Caki2 (cell line): ENCODE data around the gene LRRC30. TPM values are rescaled to one million over a fixed set of nuclear protein-coding genes. Genes with fewer than 3 reads are reported as not detected.
A peak's percentile ranks its signal among the peaks of the same experiment; 100 is the strongest.
"Not testable (repeated sequence)": the region's sequence is repeated elsewhere in the genome, so short reads cannot be mapped to it uniquely, and the experiment has no call there.

Experiments used
- DNase-seq: peaks from one replicate; pipeline ENCODE4 v3.0.0-alpha.2; 2015; ENCODE audit warnings: low read depth
- in situ Hi-C: cut with HindIII; loops from 2 replicates; pipeline ENCODE4 v1.10.0; 2016; ENCODE audit warnings: low sequenced_read_pairs, low pct_unique_long_range_greater_than_20kb, mixed read lengths
- total RNA-seq: library from RNA; depleted of rRNA; stranded (reverse); fragments of >200 nt; shearing (Covaris generic); gene quantifications from 2 replicates; pipeline ENCODE4 v1.2.3, GENCODE V29; 2014; ENCODE audit warnings: low replicate concordance; rRNA removed

LRRC30 gene
- not detected in 2 replicates for total RNA-seq

DNA sequence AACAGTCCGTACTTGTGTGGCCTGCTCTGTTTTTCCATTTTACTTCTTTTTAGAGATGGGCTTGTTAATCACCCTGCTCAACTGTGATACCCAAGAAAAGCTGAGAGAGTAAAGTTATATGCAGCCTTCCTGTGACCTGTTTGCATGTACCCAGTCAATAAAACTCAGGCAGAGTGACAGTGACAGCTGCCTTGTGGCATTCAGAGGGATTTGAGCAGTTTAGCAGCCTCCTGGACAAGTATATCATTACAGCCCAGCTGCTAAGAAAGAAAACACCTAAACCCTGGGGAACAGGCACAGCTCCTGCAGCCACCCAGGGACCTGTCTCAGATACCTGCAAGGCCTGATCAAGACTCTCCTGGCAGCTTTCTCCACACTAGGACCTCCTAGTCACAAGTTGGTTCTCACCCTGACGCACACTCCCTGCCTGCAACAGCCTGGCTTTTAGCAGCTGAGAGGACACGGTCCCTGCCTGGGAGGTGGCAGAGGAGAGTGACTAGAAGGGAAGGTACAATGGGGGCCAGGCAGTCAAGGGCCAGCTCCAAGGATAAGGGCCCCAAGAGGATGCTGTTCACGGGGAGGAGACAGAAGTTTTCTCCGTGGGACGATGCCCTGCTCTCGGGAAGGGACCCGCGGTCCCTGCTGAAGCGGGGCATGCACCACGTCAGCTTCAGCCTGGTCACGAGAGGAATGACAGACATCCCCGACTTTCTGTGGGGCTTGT is at the start of gene LRRC30:
Gene LRRC30, plus strand, starts transcription at position 464 of the 724 bp plus-strand sequence. Its CDS starts 50 bp downstream, at position 514.
- no peak for DNase-seq
- in situ Hi-C loops = no loop called here

- DNase-seq = no peak
- in situ Hi-C loops = no loop called here
Observed at GRCh38 chr18:7185701-7186100, 45.2 kb upstream of the LRRC30 start.

GRCh38 chr18:7190547-7191156 is 40.2 kb upstream of the LRRC30 start:
- DNase-seq = no peak
- in situ Hi-C loops = no loop called here

- in situ Hi-C loops = no loop called here
- no peak for DNase-seq
Observed at GRCh38 chr18:7191736-7192135, 39.2 kb upstream of the LRRC30 start.

DNA sequence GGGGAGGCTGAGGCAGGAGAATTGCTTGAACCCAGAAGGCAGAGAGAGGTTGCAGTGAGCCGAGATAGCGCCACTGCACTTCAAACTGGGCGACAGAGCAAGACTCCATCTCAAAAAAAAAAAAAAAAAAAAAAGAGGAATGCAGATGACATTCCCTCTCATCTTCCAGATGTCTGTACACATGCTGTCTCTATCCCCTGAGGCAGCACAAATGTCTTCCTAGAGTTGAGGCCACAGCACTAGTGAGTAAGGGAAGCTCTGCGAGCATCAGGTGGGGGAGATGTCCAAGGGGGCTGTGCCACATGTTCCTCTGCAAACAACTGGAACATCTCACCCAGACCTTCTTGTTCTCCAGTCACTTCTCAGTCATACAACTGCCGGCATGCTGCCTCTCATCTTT is 35.6 kb upstream of the LRRC30 start:
- in situ Hi-C loops = no loop called here
- DNase-seq = no peak

GRCh38 chr18:7196421-7196820 is 34.5 kb upstream of the LRRC30 start:
- DNase-seq = no peak

GRCh38 chr18:7197854-7198253 is 33.0 kb upstream of the LRRC30 start:
- in situ Hi-C loops = no loop called here

More at GRCh38 chr18:7196421-7196820, 34.5 kb upstream of the LRRC30 start:
- in situ Hi-C loops = no loop called here

GRCh38 chr18:7198326-7198725 is 32.6 kb upstream of the LRRC30 start:
- DNase-seq = no peak
- in situ Hi-C loops = no loop called here

More at GRCh38 chr18:7197854-7198253, 33.0 kb upstream of the LRRC30 start:
- no peak for DNase-seq

- in situ Hi-C loops = no loop called here
Observed at GRCh38 chr18:7201096-7201495, 29.8 kb upstream of the LRRC30 start.

DNA sequence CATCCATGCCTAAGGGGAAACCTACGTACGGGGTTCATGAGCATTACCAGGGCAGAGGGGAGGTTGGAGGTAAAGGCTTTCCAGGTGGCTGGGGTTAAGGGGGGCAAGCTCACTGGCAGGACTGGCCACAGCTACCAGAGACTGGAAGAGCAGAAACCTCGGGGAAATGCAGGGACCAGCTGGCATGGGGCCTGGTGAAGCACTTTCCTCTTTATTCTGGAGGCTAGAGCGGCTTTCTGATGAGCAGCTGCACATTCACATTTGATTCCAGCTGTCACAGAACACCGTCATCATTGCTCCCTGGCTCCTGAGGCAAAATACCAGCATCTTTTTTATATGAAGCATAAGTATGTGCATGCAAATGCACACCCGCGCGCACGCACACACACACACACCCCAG is 28.7 kb upstream of the LRRC30 start:
- in situ Hi-C loops = no loop called here
- no peak for DNase-seq

More at GRCh38 chr18:7201096-7201495, 29.8 kb upstream of the LRRC30 start:
- no peak for DNase-seq

- DNase-seq, in situ Hi-C loops: not testable (repeated sequence)
Observed at GRCh38 chr18:7203601-7204000, 27.3 kb upstream of the LRRC30 start.

GRCh38 chr18:7205346-7205745 is 25.5 kb upstream of the LRRC30 start:
- DNase-seq = no peak
- in situ Hi-C loops = no loop called here

- in situ Hi-C loops = no loop called here
- no peak for DNase-seq
Observed at GRCh38 chr18:7206217-7206616, 24.7 kb upstream of the LRRC30 start.

- in situ Hi-C loops = no loop called here
- DNase-seq = no peak
Observed at GRCh38 chr18:7207366-7207915, 23.4 kb upstream of the LRRC30 start.

GRCh38 chr18:7221424-7222155 is 9.3 kb upstream of the LRRC30 start:
- peak; percentile 40 for DNase-seq
- in situ Hi-C loops = no loop called here

GRCh38 chr18:7224198-7224597 is 6.7 kb upstream of the LRRC30 start:
- DNase-seq = no peak
- in situ Hi-C loops = no loop called here

DNA sequence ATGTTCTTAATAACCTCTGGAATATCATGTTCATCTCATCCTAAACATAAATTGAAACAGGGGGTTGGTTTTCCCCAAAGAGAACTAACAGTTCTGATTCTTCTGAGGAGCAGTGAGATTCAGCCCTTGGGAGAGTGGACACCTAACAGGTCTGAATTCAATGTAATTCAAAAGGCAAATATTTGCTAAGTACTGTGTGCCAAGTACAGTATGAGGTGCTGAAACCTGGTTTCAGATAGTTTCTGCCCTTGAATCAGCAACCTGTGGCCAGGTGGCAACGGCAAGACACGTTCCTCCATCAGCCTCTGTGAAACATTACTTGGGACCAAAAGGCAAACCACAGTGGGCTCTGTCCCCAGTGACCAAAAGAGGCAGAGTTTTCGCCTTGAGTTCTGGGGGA is 1.3 kb downstream of the LRRC30 start:
- in situ Hi-C loops = no loop called here

DNA sequence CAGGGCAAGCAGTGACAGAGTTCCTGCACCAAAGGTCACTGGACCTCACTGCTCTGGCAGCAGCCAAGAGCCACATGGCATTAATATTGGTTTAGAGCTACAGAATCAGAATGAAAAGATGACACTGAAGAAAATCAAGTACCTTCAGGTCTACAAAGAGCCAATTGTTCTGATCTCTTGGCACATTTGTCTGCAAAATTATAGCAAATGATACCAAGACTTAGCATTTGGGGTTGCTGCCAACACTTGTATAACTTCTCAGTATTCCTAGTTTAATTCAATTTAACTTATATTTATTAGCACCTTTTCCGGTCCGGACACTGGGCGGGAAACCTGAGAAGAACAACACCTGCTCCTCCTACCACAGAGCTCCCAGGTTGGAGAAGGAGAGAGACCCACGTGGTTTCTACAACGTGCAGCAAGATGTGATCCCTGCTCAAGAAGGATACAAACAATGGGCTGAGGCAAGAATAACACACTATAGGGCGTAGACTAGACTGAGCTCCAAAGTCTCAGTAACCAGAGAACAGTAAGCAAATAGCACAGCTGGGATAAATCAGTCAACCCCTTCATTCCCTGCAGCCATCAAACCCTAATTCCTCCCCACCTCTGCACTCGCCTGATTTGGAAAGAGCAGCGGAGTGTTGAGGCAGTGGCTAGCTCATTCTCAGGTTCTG is 2.4 kb downstream of the LRRC30 start:
- in situ Hi-C loops = no loop called here
- no peak for DNase-seq

More for the DNA sequence above, 1.3 kb downstream of the LRRC30 start:
- DNase-seq = no peak
